GM18505 (cell line): ENCODE results near the gene CCDC92.

Experiments
- ATAC-seq: cut with Tn5 transposase; IDR thresholded peaks from one replicate; pipeline ENCODE4 v1.9.1; 2021; ENCODE audit not compliant: unreplicated experiment
- POLR2A ChIP-seq: IDR thresholded peaks from 4 replicates; pipeline ENCODE4 v1.6.1; 2011; ENCODE audit warnings: borderline replicate concordance; ENCODE audit not compliant: insufficient read depth, insufficient read length; ENCODE audit errors: extremely low read depth

CCDC92 gene

GRCh38 chr12:123997033-123997822, 24.6 kb upstream of the CCDC92 start:
- TF ChIP-seq POLR2A, result no peak
- ATAC-seq, result no peak

- ATAC-seq, result no peak
- TF ChIP-seq POLR2A, result no peak
Measured at GRCh38 chr12:123996581-123996980, 23.9 kb upstream of the CCDC92 start.

- TF ChIP-seq POLR2A, result no peak
- no peak for ATAC-seq
Measured at GRCh38 chr12:123995023-123995748, 22.6 kb upstream of the CCDC92 start.

- ATAC-seq, result no peak
- no peak for TF ChIP-seq POLR2A
Measured at GRCh38 chr12:123992118-123992825, 19.6 kb upstream of the CCDC92 start.

- no peak for ATAC-seq
- no peak for TF ChIP-seq POLR2A
Measured at GRCh38 chr12:123991372-123991951, 18.8 kb upstream of the CCDC92 start.

GRCh38 chr12:123990511-123990910, 17.9 kb upstream of the CCDC92 start:
- TF ChIP-seq POLR2A, result no peak

GRCh38 chr12:123989753-123990152, 17.1 kb upstream of the CCDC92 start:
- no peak for ATAC-seq
- TF ChIP-seq POLR2A, result no peak

More at GRCh38 chr12:123990511-123990910, 17.9 kb upstream of the CCDC92 start:
- no peak for ATAC-seq

GRCh38 chr12:123989168-123989567, 16.5 kb upstream of the CCDC92 start:
- no peak for TF ChIP-seq POLR2A

GRCh38 chr12:123987022-123987421, 14.4 kb upstream of the CCDC92 start:
- no peak for TF ChIP-seq POLR2A
- no peak for ATAC-seq

More at GRCh38 chr12:123989168-123989567, 16.5 kb upstream of the CCDC92 start:
- no peak for ATAC-seq

GRCh38 chr12:123986374-123986965, 13.8 kb upstream of the CCDC92 start:
- ATAC-seq, result no peak
- TF ChIP-seq POLR2A, result no peak

GRCh38 chr12:123984903-123985302, 12.3 kb upstream of the CCDC92 start:
- ATAC-seq, result no peak
- TF ChIP-seq POLR2A, result no peak

GRCh38 chr12:123983822-123984485, 11.3 kb upstream of the CCDC92 start:
- TF ChIP-seq POLR2A, result no peak
- no peak for ATAC-seq

GRCh38 chr12:123982269-123982668, 9.6 kb upstream of the CCDC92 start:
- ATAC-seq, result no peak
- TF ChIP-seq POLR2A, result no peak

GRCh38 chr12:123979566-123979965, 6.9 kb upstream of the CCDC92 start:
- TF ChIP-seq POLR2A, result no peak
- no peak for ATAC-seq
